HG02798 (cell line): ENCODE measurements around the gene CEP164.

Experiments used
- ATAC-seq: cut with Tn5 transposase; IDR thresholded peaks from one replicate; pipeline ENCODE4 v1.9.1; 2021; ENCODE audit warnings: mild to moderate bottlenecking; ENCODE audit not compliant: unreplicated experiment, poor library complexity

CEP164 gene

DNA sequence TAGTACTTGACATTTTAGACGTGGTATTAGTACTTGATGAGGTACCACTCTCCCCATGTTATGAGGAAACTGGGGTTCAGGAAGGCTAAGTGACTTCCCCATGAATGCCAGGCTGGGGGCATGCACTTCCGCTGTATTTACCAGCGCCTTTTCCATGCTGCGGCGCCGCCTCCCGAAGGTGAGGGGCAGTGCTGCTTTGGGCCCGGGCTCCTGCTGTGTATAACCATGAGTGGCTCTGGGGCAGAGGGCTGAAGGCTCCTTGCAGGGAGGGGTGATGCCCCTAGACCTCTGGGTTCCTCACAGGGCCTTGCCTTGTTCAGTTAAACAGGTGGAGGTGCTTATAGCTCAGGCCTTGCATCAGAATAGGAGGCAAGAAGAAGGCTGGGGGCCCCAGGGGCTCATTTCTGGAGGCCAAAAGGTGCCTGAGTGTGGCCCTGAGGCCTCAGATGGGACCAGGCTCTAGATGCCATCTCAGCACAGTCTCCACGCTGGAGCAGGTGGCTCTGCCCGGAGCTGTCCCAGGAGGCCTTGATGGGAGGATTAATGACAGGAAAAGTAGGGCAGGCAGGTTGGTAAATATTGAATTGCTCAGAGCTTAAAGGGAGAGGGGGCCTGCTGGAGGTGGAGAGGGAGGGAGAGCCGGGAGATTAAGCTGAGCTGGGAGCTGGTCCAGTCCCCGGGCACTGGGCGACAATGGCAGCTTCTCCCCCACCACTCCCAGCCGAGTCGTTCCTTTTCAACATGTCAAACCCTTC is 129.6 kb downstream of the CEP164 start:
- ATAC-seq, result no peak

DNA sequence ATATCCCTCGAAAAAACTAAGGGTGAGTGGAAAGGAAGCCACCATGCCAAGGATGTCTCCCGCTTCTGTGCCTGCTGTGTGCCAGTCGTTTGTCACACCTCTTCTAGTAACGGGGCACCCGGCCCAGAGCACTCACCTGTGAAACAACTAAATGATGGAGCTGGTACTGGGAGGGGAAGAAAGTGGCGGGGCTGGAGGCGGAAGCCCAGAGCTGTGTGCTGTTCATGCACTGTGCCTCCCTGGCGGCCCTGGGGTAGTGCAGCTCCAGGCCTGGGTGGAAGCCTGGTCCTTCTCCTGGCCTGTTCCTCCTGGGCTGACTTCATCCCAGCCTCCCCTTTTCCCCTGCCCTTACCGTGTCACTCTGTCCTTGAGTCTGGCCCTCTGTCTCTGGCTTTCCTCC is 130.2 kb downstream of the CEP164 start:
- peak; percentile 33 for ATAC-seq

DNA sequence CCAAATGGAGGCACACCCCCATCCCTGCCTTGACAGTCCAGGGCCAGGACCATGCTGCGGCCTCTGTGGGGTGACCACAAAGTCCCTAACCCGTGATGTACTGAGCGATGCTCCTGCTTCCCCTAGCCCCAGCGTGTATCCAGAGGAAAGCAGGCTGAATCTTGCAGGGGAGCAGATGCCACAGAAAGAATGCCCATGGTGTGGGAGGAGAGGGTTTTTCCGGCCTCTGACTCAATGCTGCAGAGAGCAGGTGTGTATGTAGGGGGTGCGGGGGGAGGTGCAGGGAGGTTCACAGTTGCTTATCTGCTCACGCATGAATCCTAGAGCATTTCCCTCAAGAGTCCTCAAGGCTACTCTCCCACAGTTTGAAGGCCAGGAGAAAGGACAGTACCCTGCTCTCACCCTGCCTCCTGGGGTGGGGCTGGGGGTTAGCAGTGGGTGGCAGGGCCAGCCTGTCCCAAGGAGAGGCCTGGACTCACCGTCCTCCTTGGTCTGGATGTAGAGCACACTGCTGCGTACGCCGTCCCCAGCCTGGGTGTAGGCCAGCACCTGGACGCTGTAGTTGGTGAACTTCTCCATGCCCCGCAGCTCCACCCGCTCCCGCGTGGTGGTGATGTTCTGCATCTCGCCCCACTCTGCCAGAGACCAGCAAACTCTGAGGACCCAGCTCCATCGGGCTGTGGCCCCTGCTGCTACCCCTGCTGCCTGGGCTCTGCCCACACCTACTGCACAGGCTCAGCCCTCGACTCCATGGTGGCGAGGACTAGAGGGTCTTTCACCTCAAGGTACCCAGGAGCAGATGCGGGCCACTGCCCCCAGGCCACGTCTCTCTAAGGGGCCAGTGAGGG is 130.8 kb downstream of the CEP164 start:
- peak; percentile 56 for ATAC-seq

- ATAC-seq, result no peak
Measured at GRCh38 chr11:117459123-117459978, 131.7 kb downstream of the CEP164 start.

- no peak for ATAC-seq
Measured at GRCh38 chr11:117459979-117460300, 132.3 kb downstream of the CEP164 start.

GRCh38 chr11:117461396-117462182 is 133.9 kb downstream of the CEP164 start:
- no peak for ATAC-seq

DNA sequence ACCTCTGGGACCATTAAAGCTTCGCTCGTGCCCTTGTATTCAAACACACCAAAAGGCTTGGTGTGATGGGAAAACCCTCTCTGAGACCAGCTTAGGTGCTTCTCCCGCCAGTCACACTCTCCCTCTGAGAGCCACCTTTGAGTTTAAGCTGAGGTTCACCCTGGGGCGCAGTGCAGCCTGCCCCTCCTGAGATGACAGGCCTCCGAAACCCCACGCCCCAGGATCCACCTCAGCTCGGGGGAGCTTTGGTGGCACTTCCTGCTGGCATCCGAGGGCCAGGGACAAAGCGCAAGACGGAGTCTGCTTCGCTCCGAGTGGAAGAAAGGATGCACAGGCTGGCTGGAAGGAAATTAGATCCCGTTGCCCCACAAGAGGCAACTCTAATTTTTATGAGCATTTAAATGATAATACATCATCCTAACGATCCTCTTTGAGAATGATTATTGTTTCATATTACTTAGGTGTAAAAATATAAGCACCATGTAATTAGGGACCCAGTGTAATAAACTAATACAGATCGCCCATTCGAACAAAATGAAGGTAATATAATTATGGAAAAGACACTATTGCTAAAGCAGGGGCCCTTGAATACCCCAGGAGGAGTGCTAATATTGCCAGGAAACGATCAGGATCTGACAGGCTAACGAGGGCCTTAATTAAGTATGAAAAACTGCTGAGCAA is 134.7 kb downstream of the CEP164 start:
- ATAC-seq, result no peak

- ATAC-seq, result no peak
Measured at GRCh38 chr11:117462864-117463247, 135.2 kb downstream of the CEP164 start.
